Adipocyte (in vitro differentiated cells): ENCODE measurements around the gene MRPS18A.

Experiments used
- DNase-seq: peaks from one replicate; pipeline ENCODE4 v3.0.0-alpha.2; 2015; ENCODE audit warnings: low read depth
- H3K27me3 ChIP-seq: replicated peaks from 2 replicates; pipeline ENCODE4 v1.7.0; 2013; ENCODE audit warnings: mild to moderate bottlenecking, low read length, moderate library complexity; ENCODE audit not compliant: control insufficient read depth, insufficient read depth
- H3K36me3 ChIP-seq: 2 replicates; pipeline ENCODE4 v1.7.0; 2013; ENCODE audit warnings: low read length, mild to moderate bottlenecking, moderate library complexity; ENCODE audit not compliant: control insufficient read depth, insufficient read depth, severe bottlenecking
- H3K4me1 ChIP-seq: 2 replicates; pipeline ENCODE4 v1.7.0; 2013; ENCODE audit warnings: mild to moderate bottlenecking, low read length, moderate library complexity; ENCODE audit not compliant: control insufficient read depth, insufficient read depth
- H3K4me3 ChIP-seq: 2 replicates; pipeline ENCODE4 v1.7.0; 2013; ENCODE audit warnings: mild to moderate bottlenecking, low read length, moderate library complexity
- H3K9ac ChIP-seq: 2 replicates; pipeline ENCODE4 v1.7.0; 2013; ENCODE audit warnings: mild to moderate bottlenecking, low read length, moderate library complexity
- H3K9me3 ChIP-seq: 2 replicates; pipeline ENCODE4 v1.7.0; 2013; ENCODE audit warnings: mild to moderate bottlenecking, low read length, moderate library complexity; ENCODE audit not compliant: control insufficient read depth

MRPS18A gene

GRCh38 chr6:43725643-43726580 lies 38.3 kb upstream of the MRPS18A start:
- no peak overlapping the region for H3K4me3 ChIP-seq
- H3K4me1 ChIP-seq, result peaks cover 18% of the 10 kb centered on the region
- H3K27me3 ChIP-seq, result no peaks in the 10 kb centered on the region
- peaks cover 6% of the 10 kb centered on the region for H3K9me3 ChIP-seq
- peak overlapping the region; percentile 11 for H3K9ac ChIP-seq
- no peak for DNase-seq
- no peaks in the 10 kb centered on the region for H3K36me3 ChIP-seq

GRCh38 chr6:43724914-43725642 lies 37.5 kb upstream of the MRPS18A start:
- H3K9ac ChIP-seq, result peak overlapping the region; percentile 11
- no peaks in the 10 kb centered on the region for H3K36me3 ChIP-seq
- peak; percentile 95 for DNase-seq
- H3K27me3 ChIP-seq, result no peaks in the 10 kb centered on the region
- H3K4me3 ChIP-seq, result no peak overlapping the region
- H3K4me1 ChIP-seq, result peaks cover 18% of the 10 kb centered on the region
- no peaks in the 10 kb centered on the region for H3K9me3 ChIP-seq

- DNase-seq, result no peak
- Histone ChIP-seq H3K9ac (peak overlapping the region; percentile 5), H3K4me1 (peaks cover 18% of the 10 kb centered on the region), H3K27me3 (no peaks in the 10 kb centered on the region), H3K9me3 (no peaks in the 10 kb centered on the region), H3K36me3 (no peaks in the 10 kb centered on the region), H3K4me3 (no peak overlapping the region)
These were observed 36.8 kb upstream of the MRPS18A start for GRCh38 chr6:43724354-43724753.

- Histone ChIP-seq H3K4me1 (peaks cover 18% of the 10 kb centered on the region), H3K9ac (peak overlapping the region; percentile 28), H3K27me3 (no peaks in the 10 kb centered on the region), H3K36me3 (no peaks in the 10 kb centered on the region), H3K9me3 (no peaks in the 10 kb centered on the region), H3K4me3 (no peak overlapping the region)
- peak; percentile 58 for DNase-seq
These were observed 36.2 kb upstream of the MRPS18A start for GRCh38 chr6:43723737-43724295.

- peaks cover 18% of the 10 kb centered on the region for H3K4me1 ChIP-seq
- no peaks in the 10 kb centered on the region for H3K9me3 ChIP-seq
- H3K9ac ChIP-seq, result peak overlapping the region; percentile 28
- H3K36me3 ChIP-seq, result no peaks in the 10 kb centered on the region
- DNase-seq, result no peak
- no peak overlapping the region for H3K4me3 ChIP-seq
- H3K27me3 ChIP-seq, result no peaks in the 10 kb centered on the region
These were observed 35.4 kb upstream of the MRPS18A start for GRCh38 chr6:43722920-43723545.

- Histone ChIP-seq H3K9me3 (no peaks in the 10 kb centered on the region), H3K27me3 (no peaks in the 10 kb centered on the region), H3K4me3 (no peak overlapping the region), H3K4me1 (peaks cover 23% of the 10 kb centered on the region), H3K36me3 (no peaks in the 10 kb centered on the region), H3K9ac (no peak overlapping the region)
- no peak for DNase-seq
These were observed 33.4 kb upstream of the MRPS18A start for GRCh38 chr6:43720999-43721398.

GRCh38 chr6:43719511-43719910 lies 31.9 kb upstream of the MRPS18A start:
- Histone ChIP-seq H3K4me1 (peaks cover 12% of the 10 kb centered on the region), H3K9me3 (no peaks in the 10 kb centered on the region), H3K9ac (no peak overlapping the region), H3K36me3 (no peaks in the 10 kb centered on the region), H3K4me3 (no peak overlapping the region), H3K27me3 (no peaks in the 10 kb centered on the region)
- no peak for DNase-seq

GRCh38 chr6:43718387-43719105 lies 31.0 kb upstream of the MRPS18A start:
- no peaks in the 10 kb centered on the region for H3K36me3 ChIP-seq
- no peak overlapping the region for H3K4me3 ChIP-seq
- H3K9me3 ChIP-seq, result no peaks in the 10 kb centered on the region
- no peaks in the 10 kb centered on the region for H3K27me3 ChIP-seq
- H3K9ac ChIP-seq, result no peak overlapping the region
- peaks cover 11% of the 10 kb centered on the region for H3K4me1 ChIP-seq
- DNase-seq, result no peak

GRCh38 chr6:43717822-43718221 lies 30.2 kb upstream of the MRPS18A start:
- no peaks in the 10 kb centered on the region for H3K36me3 ChIP-seq
- DNase-seq, result no peak
- no peak overlapping the region for H3K4me3 ChIP-seq
- peaks cover 11% of the 10 kb centered on the region for H3K4me1 ChIP-seq
- no peak overlapping the region for H3K9ac ChIP-seq
- no peaks in the 10 kb centered on the region for H3K27me3 ChIP-seq
- H3K9me3 ChIP-seq, result no peaks in the 10 kb centered on the region

GRCh38 chr6:43717389-43717788 lies 29.8 kb upstream of the MRPS18A start:
- Histone ChIP-seq H3K9ac (no peak overlapping the region), H3K36me3 (no peaks in the 10 kb centered on the region), H3K27me3 (no peaks in the 10 kb centered on the region), H3K4me3 (no peak overlapping the region), H3K4me1 (peaks cover 11% of the 10 kb centered on the region), H3K9me3 (no peaks in the 10 kb centered on the region)
- DNase-seq, result no peak
